H7 (cell line): Measurements from ENCODE around the gene SFXN3. TPM values are rescaled to one million over a fixed set of nuclear protein-coding genes. Genes with fewer than 3 reads are reported as not detected.
A peak's percentile ranks its signal among the peaks of the same experiment; 100 is the strongest.

Experiments used
- DNase-seq: peaks from one replicate; pipeline ENCODE4 v3.0.0; 2012
- H3K27me3 ChIP-seq: 2 replicates; pipeline ENCODE4 v1.6.0; 2011; ENCODE audit warnings: mild to moderate bottlenecking, low read length; ENCODE audit not compliant: control insufficient read depth, insufficient read depth
- H3K36me3 ChIP-seq: replicated peaks from 2 replicates; pipeline ENCODE4 v1.5.1; 2011; ENCODE audit warnings: low read length; ENCODE audit not compliant: control insufficient read depth, insufficient read depth
- H3K4me3 ChIP-seq: 2 replicates; pipeline ENCODE4 v1.5.1; 2011; ENCODE audit warnings: low read depth, mild to moderate bottlenecking, control low read depth, low read length, moderate library complexity; ENCODE audit not compliant: insufficient read depth
- total RNA-seq: library from RNA; depleted of rRNA; stranded (reverse); fragments of >200 nt; shearing (Covaris generic); gene quantifications from 2 replicates; pipeline ENCODE4 v1.2.3, GENCODE V29; 2014

The SFXN3 gene
- total RNA-seq, 1 experiment from 2014 or later, result 4.1 TPM

DNA sequence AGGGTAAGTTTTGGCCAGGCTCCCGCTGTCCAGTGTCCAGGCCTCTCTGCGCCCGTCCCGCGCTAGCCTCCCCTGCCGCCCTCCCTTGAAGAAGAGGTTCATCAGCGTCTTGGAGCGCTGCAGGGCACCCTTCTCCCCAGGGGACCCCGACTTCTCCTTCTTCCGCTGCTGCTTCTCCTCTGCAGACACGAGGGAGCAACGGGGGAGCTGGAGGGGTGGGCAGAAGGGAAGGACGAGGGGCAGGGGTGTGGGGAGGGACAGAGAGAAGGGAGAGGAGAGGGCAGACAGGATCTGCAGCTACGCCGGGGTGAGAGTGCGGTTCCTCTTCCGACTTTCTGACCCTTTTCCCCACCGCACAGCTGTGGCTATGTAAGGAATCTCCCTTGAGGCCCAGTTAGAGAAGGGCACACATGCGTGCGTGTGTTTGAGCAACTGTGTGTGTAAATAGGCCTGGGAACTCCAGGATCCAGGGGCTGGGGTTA, 12.9 kb upstream of the SFXN3 start:
- peak overlapping the region; percentile 40 for H3K4me3 ChIP-seq
- peaks cover 34% of the 10 kb centered on the region for H3K27me3 ChIP-seq
- no peaks in the 10 kb centered on the region for H3K36me3 ChIP-seq
- peak; percentile 83 for DNase-seq

DNA sequence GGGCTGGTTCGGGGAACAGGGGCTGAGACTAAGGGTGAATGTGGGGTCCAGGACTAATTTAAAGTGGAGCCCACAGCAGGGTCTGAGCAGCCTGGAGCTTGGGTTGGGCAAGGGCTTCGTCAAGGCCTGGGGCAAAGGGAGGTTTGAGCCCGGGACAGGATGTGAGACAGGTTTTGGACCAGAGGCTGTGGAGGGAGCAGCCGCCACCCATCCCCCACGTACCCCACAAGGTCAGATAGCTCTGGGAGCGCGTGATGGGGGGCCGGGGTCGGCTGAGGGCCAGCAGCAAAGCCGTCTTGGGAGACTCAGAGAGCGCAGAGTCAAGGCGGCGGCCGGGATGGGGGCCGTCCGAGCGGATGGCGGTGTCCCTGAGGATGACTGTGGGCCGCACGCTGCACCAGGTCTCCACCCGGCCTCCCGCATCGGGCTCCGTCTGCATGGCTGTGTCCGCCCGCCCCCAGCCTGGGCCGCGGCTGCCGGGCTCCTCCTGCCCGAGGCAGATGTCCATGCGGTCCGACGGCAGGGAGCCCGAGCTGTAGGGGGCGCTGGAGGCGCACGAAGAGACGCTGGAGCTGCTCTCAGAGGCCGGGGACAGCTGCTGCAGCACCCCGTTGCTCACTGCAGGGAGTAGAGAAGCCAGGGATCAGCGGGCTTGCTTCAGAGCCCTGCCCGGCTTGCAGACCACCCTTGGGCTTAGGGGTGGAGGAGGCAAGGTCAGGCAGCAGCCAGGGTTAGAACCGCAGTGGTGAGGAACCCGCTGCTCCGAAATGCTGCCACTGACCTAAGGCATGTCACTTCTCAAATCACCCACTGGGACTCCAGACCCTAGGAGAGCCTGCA, 12.2 kb upstream of the SFXN3 start:
- H3K4me3 ChIP-seq, result peak overlapping the region; percentile 40

GRCh38 chr10:101019440-101019703, 11.7 kb upstream of the SFXN3 start:
- Histone ChIP-seq H3K36me3 (no peaks in the 10 kb centered on the region), H3K4me3 (no peak overlapping the region), H3K27me3 (peaks cover 34% of the 10 kb centered on the region)
- no peak for DNase-seq

More for the DNA sequence above, 12.2 kb upstream of the SFXN3 start:
- peaks cover 34% of the 10 kb centered on the region for H3K27me3 ChIP-seq
- peak; percentile 97 for DNase-seq
- no peaks in the 10 kb centered on the region for H3K36me3 ChIP-seq

- no peak for DNase-seq
- Histone ChIP-seq H3K27me3 (peaks cover 32% of the 10 kb centered on the region), H3K4me3 (no peak overlapping the region), H3K36me3 (no peaks in the 10 kb centered on the region)
These were observed 10.5 kb upstream of the SFXN3 start for GRCh38 chr10:101020427-101021075.

DNA sequence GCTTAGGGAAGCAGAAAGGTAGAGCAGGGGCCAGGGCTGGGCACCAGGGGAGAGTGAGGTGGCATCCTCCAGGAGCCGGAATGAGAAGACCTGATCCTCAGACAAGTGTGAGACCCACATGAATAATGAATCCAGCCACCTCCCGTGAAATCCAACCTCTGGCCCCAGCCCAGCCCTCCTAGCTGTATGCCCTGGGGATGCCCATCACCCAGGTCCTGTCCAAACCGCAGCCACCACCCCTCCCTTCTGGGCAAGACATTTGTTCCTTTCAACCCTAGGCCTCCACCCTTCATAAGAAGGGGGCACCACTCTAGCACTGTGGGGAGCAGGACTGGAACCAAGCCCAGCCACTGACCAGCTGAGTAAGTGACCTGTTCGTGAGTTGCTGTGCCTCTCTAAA, 9.8 kb upstream of the SFXN3 start:
- DNase-seq, result no peak
- Histone ChIP-seq H3K27me3 (peaks cover 32% of the 10 kb centered on the region), H3K4me3 (no peak overlapping the region), H3K36me3 (no peaks in the 10 kb centered on the region)

- Histone ChIP-seq H3K4me3 (no peak overlapping the region), H3K27me3 (peaks cover 28% of the 10 kb centered on the region), H3K36me3 (no peaks in the 10 kb centered on the region)
- no peak for DNase-seq
These were observed 9.3 kb upstream of the SFXN3 start for GRCh38 chr10:101021692-101022251.

DNA sequence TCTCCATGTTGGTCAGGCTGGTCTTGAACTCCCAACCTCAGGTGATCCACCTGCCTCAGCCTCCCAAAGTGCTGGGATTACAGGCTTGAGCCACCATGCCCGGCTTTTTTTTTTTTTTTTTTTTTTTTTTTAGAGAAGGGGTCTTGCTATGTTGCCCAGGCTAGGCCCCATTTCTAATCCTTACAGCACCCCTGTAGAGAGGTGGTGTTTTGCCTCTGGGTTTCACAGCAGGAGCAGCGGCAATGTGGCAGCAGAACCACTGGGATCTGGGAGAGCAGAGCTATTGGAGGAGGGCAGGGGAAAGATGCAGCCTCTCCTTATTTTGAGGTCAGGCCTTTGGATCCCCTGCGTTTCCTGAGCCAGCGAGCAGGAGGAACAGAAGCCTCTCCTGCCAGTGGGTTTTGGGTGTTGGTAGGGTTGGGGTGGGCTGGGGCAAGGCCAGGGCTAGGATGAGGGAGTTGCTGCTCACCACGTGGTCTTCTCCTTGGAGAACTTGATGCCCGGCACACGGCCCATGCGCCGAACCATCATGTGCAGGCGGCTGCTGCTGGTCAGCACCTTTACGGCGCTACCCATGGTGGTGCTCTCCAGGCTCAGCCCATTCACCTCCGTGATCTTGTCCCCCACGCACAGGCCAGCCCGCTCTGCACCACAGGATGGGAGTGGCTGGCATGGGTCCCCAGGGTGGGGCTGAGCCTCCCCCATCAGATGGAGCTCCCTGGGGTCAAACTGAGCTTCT, 7.9 kb upstream of the SFXN3 start:
- no peak overlapping the region for H3K4me3 ChIP-seq
- H3K36me3 ChIP-seq, result no peaks in the 10 kb centered on the region
- DNase-seq, result no peak
- peaks cover 16% of the 10 kb centered on the region for H3K27me3 ChIP-seq

GRCh38 chr10:101027106-101027720, 3.8 kb upstream of the SFXN3 start:
- H3K27me3 ChIP-seq, result peaks cover 19% of the 10 kb centered on the region
- no peaks in the 10 kb centered on the region for H3K36me3 ChIP-seq
- DNase-seq, result no peak
- H3K4me3 ChIP-seq, result no peak overlapping the region

DNA sequence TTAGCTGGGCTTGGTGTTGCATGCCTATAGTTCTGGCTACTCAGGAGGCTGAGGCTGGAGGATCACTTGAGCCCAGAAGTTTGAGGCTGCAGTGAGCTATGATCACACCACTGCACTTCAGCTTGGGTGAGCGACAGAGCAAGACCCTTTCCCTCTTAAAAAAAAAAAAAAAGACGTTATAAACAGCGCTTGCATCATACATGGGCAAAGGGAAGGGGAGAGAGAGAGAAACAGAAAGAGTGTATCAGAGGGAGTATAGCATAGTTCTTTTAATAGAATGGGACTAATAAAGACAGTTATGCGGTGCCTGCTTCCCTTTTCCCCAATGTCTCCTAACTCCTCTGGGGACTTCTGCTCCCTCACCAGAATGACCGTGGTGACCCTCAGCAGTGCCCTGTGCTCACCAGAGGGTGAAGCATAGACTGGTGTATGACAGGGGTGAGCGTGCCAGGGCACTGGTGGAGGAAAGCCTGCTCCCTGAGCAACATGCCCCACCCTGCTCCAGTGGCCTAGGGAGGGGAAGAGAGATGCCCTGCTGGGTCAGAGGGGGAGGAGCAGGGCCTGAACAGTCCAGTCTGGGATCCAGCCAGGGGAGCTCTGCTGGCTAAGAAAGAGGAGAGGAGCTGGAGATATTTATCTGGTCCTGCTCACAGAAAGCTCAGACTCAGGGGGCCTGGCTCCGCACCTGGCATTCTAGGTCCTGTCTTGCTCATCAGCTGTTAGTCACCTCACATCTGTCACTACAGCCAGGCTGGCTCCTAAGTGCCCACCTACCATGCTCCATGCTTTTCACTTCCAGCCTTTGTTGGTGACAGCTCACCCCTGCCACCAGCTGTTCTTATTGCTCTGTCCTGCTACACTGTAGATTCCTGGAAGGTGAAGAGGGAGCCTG, 2.3 kb upstream of the SFXN3 start:
- H3K4me3 ChIP-seq, result no peak overlapping the region
- DNase-seq, result no peak
- peaks cover 25% of the 10 kb centered on the region for H3K27me3 ChIP-seq
- no peaks in the 10 kb centered on the region for H3K36me3 ChIP-seq

DNA sequence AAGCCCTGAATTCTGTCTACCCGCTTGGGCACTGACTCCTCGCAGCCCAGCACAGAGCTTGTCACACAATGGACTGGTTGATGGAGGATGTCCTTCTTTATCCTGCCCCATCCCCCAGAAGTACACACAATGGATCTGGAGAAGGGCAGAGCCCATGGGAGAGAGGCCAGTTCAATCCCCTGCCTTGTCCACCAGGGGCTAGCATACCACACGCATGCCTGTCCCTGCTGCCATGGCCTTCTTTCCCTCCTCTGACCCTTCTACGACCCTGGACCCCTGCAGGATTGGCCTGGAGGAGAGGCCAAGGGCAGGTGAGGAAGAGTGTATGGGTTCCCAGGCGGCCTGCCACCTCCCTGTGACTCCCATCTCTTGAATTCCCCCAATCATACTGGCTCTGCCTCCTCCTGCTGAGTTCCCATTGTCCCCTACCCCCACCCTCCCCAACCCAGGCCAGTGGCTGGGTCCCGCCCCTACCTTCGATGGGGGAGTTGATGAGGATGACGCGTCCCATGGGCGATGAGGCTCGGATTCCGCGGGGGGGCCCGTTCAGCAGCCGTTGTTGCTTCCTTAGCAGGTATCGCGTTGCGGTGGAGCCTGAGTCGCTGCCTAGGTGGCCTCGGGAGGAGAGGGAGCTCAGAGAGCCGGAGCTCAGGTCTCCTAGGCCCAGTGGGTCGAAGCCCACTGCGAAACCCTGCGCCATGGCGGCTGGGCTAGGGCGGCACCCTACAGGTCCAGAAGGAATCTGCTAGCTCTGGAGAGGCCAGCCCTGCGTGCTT, 1.3 kb upstream of the SFXN3 start:
- peak; percentile 78 for DNase-seq

GRCh38 chr10:101030496-101031127, 422 bp upstream of the SFXN3 start:
- H3K36me3 ChIP-seq, result no peaks in the 10 kb centered on the region
- peak overlapping the region; percentile 53 for H3K4me3 ChIP-seq
- H3K27me3 ChIP-seq, result peaks cover 28% of the 10 kb centered on the region
- DNase-seq, result peak; percentile 80

More for the DNA sequence above, 1.3 kb upstream of the SFXN3 start:
- Histone ChIP-seq H3K36me3 (no peaks in the 10 kb centered on the region), H3K27me3 (peaks cover 28% of the 10 kb centered on the region), H3K4me3 (no peak overlapping the region)

- H3K36me3 ChIP-seq, result no peaks in the 10 kb centered on the region
- H3K4me3 ChIP-seq, result peak overlapping the region; percentile 53
- peaks cover 28% of the 10 kb centered on the region for H3K27me3 ChIP-seq
- peak; percentile 89 for DNase-seq
These were observed 982 bp downstream of the SFXN3 start for GRCh38 chr10:101031796-101032636.
